H1 (cell line): ENCODE results near the gene SSNA1. TPM values are rescaled to one million over a fixed set of nuclear protein-coding genes. Genes with fewer than 3 reads are reported as not detected.

Experiments used
- BRCA1 ChIP-seq: IDR thresholded peaks from 2 replicates; pipeline ENCODE4 v1.6.1; 2012; ENCODE audit warnings: low read depth, low read length, improper control_type of control experiment
- HDAC6 ChIP-seq: IDR thresholded peaks from one replicate; pipeline ENCODE4 v1.7.1; 2012; ENCODE audit warnings: low read depth, mild to moderate bottlenecking, inconsistent platforms, low read length, moderate library complexity
- JUND ChIP-seq: IDR thresholded peaks from 2 replicates; pipeline ENCODE4 v1.6.1; 2011; ENCODE audit warnings: mild to moderate bottlenecking, improper control_type of control experiment, low read length
- POLR2AphosphoS5 ChIP-seq: IDR thresholded peaks from 2 replicates; pipeline ENCODE4 v1.6.1; 2011; ENCODE audit warnings: low read depth, low read length
- POU5F1 ChIP-seq: IDR thresholded peaks from 2 replicates; pipeline ENCODE4 v1.6.1; 2011; ENCODE audit warnings: low read depth, mild to moderate bottlenecking, low read length, moderate library complexity
- RNF2 ChIP-seq: fragments of 200-900, 300-1000 bp; sonication (generic); IDR thresholded peaks from 2 replicates; pipeline ENCODE4 v1.7.1; 2016; ENCODE audit warnings: borderline replicate concordance, low read depth, mild to moderate bottlenecking, antibody characterized with exemption, low read length; ENCODE audit not compliant: poor library complexity, severe bottlenecking; ENCODE audit errors: missing control alignments
- SIN3A ChIP-seq, 2 experiments: IDR thresholded peaks in 1 of 2; conservative IDR thresholded peaks in 1 of 2; 2 replicates each; pipeline ENCODE4 v1.6.1; 2011 to 2012; ENCODE audit warnings: low read length in 2 of 2, improper control_type of control experiment in 1 of 2, low read depth in 1 of 2, mild to moderate bottlenecking in 1 of 2
- SP1 ChIP-seq: IDR thresholded peaks from 2 replicates; pipeline ENCODE4 v1.6.1; 2011; ENCODE audit warnings: low read depth, low read length
- TAF7 ChIP-seq: optimal IDR thresholded peaks from 2 replicates; pipeline ENCODE3; 2011; ENCODE audit warnings: low read depth, mild to moderate bottlenecking, inconsistent platforms, low read length, moderate library complexity, borderline replicate concordance
- polyA plus RNA-seq, 7 experiments: library from polyadenylated mRNA; depleted of rRNA in 3 of 7; stranded (reverse) in 5 of 7; unstranded in 2 of 7; fragments of >200 nt in 5 of 7; fragments of 200-250 nt in 2 of 7; gene quantifications; 1 replicate in 5 of 7; 2 replicates in 1 of 7; 4 replicates in 1 of 7; pipeline versions ENCODE4 v1.2.1 to v1.2.3, GENCODE V29; 2011 to 2013; ENCODE audit warnings: missing spikeins in 2 of 7, mixed read lengths in 2 of 7
- total RNA-seq: library from RNA; stranded (reverse); fragmentation: NEBNext Ultra II Directional; extraction: Animal tissue kit (Norgen Biotek cat#: 25700); gene quantifications from 2 replicates; pipeline ENCODE4 v1.2.1, GENCODE V29; 2021

Gene SSNA1
- total and polyA plus RNA-seq, 2 of the 8 experiments (the other 6 are each of a cell fraction or from before 2014, with no cell fraction given): 87.3 to 157 TPM

GRCh38 chr9:137158625-137159024 is 29.9 kb upstream of the SSNA1 start (continued):
- TF ChIP-seq SIN3A (conservative IDR thresholded peaks at IDR 0.05 in 1 of 2, IDR thresholded peaks at IDR 0.05 in 1 of 2; ENCODE audit: low read depth in 1 of 2, low read length in 2 of 2): no peak
- no peak for TF ChIP-seq TAF7
- no peak for TF ChIP-seq POU5F1
- no peak for TF ChIP-seq POLR2AphosphoS5
- no peak for TF ChIP-seq BRCA1
- TF ChIP-seq JUND: no peak
- no peak for TF ChIP-seq RNF2
- no peak for TF ChIP-seq SP1
- TF ChIP-seq HDAC6: no peak
